Ammon's horn (tissue), 1 donor: ENCODE results near the gene CCDC89.
A peak's percentile ranks its signal among the peaks of the same experiment; 100 is the strongest.

Experiments used
- DNase-seq: peaks from one replicate; pipeline ENCODE4 v3.0.0-alpha.2; 2016; ENCODE audit warnings: low spot score

Gene CCDC89

DNA sequence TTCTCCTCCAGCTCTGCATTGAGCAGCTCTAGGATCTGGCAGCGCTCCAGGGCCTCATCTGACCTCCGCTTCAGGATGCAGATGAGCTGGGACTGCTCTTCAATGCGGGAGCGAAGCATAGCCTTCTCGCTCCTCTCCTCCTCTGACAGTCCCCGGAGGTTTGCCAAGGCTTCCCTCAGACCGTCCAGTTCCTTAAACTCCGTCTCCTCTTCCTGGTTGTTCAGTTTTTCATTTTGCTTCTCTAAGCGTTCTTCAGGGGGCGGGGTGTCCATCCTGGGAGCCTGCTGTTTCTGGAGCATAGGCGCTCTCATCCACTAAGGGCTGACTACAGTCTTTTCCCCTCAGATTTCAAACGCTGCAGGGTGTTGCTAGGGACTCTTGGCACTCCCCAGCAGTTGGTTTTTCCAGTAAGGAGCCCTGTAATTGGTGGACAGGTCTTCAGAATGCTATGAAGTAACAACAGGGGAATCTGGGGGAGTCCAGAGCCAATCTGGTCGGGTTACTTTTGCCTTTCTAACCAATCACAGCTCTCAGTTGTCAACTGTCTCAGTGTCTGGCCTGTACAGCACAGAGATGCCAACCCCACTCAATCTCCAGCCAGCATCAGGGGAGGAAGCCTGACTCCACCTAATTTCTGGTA lies at the start of gene CCDC89:
CCDC89 (minus strand) TSS at position 376 of the 640 bp plus-strand sequence; CDS start at position 311, 65 bp downstream.
- peak; percentile 91 for DNase-seq

DNA sequence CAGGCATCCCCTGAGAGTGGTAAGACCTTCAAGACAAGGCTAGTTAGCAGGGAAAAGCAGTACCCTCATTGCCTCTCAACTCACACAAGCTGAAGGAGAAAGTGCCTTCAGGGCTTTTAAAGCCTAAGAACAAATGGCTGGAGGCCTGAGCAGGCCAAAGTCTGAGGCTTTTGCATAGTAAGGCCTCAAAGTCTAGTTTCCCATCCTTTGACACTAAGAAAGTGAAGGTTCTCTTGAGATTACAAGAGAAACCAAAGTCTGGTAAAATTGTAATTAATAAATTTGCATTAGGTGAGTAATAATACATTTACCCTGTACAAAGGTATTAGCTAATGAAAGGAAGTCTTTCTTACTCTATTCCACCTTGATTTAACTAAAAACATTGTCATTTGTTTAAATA lies 47.0 kb upstream of the CCDC89 start:
- DNase-seq, result no peak

DNA sequence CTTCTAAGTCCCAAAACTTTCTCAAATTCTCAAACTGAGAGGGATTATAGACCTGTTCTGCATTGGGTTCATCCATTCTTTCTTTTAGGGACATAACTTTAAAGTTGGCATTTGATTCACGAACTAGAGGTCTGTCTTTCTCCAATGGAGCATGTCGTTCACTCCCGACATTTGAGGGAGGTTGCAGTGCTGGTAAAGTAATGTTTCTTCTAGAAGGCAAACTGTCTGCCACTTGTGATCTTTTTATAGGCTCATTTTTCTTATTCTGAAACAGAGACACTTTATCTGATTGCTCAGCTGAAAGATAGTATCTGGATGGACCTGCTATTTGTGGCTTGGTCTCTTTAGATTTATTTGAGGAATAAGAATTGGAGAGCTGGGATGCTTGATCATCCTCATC lies 40.4 kb upstream of the CCDC89 start:
- no peak for DNase-seq

DNA sequence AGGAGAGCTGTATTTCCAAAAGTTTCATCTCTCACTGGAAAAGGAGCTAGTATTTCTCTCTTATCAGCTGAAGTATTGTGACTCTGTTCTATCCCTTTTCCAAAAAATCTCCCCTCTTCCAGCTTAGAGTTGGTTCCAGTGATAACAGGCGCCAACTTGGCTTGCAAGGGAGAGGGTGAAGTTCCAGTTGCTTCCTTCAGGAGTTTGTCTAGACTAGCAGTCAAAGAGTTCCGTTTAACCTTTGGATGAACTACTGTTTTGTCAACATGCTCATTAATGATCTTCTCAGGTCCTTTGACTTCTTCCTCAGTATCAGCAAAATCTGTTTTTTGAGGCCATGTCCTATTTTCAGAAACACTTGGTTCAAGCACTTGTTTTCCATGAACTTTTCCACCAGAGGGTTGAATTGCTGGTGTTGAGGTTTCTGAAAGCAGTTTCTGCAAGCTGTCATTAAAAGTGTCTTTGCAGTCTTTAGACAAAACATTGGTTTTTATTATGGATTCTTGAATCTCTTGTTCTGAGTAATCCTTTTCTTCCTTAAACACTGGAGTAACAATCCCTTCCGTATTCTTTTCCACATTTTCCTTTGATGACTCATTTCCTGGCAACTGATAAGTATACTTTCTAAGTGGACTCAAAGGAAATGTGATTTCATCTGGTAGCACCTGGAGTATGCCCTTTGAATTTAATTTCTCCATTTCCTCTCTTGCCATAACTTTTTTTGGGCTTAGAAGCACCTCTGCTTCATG lies 39.7 kb upstream of the CCDC89 start:
- DNase-seq, result no peak

DNA sequence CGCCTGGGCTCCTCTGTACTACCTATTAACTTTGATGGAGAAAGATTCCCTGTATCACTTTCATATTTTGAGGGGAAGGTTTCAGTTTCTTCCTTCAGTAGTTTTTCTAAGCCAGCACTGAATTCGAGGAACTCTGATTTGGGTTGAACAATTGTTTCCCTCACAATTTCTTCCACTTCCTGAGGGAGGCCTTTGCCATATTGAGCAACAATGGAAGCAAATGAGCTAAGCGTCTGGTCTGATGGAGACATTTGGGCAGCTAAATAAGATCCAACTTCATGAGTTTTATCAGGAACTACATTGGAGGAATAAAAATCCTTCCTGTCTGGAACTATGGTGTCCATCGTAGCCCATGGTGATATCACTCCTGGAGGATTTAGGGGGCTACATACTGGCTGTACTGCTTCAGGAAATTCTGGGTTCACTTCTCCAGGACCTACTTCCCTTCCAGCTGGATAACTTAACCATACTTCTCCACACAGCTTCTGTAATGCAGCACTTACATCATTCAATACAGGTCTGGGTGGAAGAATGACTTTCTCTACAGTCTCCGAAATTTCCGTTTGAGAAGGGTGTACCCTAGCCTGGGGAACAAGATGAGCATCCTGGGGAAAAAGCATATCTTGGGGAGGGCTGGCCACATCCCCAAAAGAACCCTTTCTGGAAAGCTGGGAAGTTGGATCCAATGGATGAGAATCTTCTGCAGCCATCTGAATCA lies 38.9 kb upstream of the CCDC89 start:
- no peak for DNase-seq

DNA sequence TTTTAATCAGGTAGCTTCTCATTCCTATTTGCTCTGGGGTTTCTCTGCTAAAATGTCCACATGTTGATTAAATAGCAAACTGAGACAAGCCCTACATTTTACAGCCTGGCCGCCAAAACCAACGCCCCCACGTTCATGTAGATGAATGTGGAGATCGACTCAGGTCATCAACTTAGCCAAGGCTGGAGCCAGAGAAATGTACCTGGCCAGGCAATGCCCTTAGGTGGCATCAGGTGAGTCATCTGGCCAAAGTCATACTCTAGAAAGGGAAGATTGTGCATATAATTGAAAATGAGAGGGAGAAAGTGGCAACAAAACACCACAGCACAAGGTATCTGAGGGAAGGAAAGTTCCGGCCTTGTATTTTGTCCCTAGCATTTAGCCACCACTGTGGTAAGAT lies 37.1 kb upstream of the CCDC89 start:
- DNase-seq, result no peak

DNA sequence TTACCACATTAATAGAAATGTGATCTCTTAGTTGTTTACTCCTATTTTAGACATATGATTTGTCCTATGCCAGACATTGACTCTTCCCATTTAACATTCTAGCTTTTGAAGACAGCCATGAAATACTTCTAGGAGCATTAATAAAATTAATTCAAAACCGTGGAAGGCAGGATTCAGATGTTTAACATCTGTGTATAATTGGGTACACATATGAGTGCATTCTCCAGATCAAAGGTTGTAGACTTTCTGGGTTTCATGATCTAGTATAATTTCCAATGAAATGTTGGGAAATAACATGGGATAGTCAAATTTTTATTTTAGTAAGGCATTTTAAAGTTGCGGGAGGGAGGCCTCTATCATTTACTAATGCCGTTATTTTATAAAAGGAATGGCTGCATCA lies 35.2 kb upstream of the CCDC89 start:
- no peak for DNase-seq

DNA sequence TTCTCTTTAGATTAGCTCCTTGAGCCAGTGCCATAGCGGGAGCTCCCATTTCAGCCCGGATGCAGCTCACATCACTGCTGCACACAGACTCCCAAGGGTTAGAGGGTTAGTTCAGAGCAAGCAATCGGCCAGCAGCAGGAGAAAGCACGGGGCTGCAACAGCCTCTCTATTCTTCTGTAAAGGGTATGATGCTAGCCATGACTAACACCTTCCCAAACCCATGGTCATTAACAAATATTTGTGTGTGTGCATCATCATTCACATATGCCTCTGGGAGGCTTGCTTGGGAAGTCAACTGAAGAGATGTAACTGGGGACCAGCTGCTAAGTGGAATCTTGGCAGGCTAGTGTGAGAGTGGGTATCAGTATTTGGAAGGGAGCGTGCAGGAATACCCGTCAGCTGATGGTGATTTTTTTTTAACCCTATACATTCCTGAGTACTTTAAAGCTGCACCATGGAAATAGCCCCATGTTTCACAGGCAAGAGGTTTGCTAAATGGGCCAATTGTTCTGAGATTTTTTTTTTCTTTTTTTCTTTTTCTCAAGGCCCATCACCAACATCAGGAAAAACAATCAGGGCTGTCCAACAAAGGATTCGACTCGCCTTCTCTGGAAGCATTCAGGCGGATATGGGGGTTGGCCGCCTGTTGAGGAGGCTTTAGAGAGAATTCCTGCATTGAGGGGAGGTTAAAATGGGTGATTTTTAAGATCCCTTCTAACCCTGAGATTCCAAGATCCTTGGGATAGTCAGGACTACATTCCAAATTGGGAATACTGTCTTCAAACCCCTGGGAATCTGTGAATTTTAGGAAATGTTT lies 33.2 kb upstream of the CCDC89 start:
- DNase-seq, result peak; percentile 69

DNA sequence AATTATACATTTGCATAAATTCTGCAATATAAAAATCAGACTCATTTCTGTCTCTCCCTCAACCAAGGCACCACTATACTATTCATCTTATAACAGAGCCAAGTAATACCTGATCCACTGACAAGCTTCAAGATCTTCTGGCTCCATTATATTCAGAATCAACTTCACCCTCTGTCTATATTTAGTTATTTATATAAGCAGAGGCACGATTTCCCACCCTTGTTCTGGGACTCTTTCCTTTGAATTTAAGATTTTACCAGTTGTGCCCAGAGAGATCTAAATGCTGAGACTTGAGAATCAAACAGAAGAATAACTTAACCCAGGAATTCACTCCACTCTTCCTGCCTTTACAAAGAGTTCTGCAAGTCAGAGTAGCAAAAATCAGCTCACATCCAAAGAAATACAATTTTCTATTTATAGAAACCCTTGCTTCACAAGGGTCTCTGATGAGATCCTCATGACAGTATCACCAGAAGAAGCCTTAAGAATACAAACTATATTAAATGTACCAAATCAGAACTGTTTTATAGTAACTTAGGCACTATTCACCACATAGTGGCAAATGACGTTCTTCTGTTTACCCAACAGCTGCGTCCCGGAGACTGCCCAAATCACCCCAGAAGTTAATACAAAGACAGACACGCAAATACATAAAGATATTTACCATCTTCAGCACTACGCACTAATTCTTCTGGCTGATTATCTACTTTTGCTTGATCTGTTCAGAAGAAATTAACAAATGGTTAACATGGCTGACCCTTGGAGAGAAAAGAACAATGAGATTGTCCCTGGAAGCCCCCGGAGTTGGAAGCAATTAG lies 32.3 kb upstream of the CCDC89 start:
- DNase-seq, result no peak

DNA sequence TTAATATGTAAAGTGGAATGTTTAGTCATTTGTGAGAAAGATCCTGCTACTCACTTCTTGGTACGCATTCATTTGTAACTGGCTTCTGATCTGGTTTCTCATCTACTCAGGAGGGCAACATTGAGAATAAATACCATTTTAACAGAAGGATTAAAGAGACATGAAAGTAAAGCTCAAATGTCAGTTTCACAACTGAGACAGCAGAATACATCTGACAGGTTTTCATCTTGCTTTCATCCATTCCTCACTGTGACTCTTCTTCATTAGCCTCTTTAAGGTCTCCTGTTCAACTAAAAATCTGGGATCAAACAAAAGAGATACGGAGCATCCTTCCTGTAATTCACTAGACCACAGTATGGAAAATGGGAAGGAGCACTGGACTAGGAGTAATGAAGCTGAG lies 31.4 kb upstream of the CCDC89 start:
- no peak for DNase-seq

DNA sequence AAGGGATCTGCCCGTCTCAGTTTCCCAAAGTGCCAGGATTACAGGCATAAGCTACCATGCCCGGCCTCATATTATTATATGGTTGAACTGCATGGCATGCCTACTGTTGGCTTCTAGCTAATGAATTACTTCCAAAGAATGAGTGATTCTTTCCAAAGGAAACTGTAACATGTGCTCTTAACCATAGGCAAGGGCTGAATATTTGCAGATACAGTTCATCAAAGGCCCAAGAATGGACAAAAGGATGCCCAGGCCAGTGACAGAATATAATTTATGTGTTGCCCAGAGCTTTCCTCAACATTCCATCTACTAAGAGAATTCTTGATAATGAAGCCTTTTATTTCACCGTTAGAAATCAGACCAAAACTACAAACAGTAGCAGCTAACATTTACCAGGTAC lies 27.0 kb upstream of the CCDC89 start:
- DNase-seq, result no peak

DNA sequence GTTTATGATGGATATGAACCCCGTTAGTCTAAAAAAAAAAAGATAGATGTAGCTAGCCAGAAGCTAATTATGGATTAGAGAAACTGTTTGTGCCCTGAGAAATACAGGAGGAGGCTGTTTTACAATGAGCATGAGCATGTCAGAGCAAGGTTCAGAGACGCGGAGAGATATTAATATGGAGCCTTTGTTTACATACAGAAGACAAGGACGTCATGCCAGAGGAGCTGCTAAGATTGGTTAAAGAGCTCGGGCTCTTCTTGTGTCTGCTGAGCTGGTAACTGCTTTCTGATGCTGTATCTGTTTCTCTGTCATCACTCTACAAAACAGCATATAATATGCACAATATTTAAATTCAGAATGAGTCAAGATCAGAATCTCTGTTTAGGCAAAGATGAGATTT lies 24.9 kb upstream of the CCDC89 start:
- DNase-seq, result no peak

DNA sequence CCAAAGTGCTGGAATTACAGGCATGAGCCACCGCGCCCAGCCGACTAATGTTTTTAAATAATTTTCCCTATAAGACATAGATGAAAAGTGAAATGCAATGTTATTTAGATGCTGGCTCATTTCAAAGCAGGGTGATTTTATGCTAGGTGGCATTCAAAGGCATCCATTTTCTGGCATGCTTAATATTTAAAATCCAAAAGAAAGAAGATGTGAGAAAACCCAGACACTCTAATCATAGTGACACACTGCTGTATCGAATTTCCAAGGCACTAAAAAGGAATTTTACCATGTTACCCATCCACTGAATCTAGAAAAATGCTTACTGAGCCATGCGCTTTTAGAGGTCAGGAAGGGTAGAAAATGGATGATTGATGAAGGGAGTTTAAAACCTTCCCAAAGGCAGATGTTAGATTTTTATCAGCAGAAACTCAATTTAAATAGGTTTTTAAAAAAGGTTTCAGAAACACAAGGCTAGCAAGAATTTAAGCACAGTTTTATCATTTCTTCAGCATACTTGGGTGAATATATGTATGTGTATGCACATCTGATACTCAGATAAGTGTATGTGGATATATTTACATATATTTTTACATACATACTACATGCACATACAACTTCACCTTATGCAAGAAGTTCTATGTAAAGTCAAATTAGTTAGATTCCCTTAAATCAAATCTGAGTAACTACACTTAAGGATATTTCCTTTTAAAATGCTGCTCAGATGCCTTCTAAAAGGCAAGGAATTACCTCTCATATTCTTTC lies 24.1 kb upstream of the CCDC89 start:
- DNase-seq, result no peak

DNA sequence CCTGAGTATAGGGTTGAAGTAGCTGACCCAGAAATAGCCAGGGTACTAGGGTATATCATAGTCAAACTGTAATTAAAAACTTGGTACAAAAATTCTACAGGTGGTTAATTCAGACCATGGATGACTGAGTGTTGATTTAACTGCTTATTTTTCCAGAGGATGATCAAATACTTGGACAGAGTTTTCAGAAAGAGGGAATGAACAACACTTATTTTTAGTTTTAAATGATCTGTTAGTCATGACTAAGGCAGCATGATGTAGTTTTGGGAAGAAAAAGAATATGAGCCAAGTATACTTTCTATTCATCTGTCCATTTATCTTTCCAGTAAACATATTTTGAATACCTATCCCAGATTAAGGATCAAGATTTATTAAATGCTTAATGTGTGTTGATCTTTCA lies 19.8 kb upstream of the CCDC89 start:
- no peak for DNase-seq

DNA sequence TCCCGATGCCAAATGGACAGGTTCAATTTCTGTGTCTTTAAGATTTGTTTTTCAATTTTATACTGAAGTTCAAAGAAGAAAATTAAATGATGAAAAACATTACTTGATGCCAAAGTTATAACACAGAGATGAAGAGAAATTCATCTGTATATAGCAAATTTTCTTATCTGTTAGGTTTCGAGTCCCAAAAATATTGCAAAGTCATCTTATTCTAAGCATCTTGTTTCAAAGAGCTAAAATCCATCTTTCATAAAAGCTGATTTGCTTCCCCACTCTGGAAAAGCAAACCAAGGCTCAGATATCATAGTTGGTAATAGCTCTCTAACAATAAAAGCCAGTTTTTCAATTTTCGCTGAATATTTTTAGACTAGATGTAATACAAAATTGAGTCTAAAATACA lies 19.0 kb upstream of the CCDC89 start:
- no peak for DNase-seq

DNA sequence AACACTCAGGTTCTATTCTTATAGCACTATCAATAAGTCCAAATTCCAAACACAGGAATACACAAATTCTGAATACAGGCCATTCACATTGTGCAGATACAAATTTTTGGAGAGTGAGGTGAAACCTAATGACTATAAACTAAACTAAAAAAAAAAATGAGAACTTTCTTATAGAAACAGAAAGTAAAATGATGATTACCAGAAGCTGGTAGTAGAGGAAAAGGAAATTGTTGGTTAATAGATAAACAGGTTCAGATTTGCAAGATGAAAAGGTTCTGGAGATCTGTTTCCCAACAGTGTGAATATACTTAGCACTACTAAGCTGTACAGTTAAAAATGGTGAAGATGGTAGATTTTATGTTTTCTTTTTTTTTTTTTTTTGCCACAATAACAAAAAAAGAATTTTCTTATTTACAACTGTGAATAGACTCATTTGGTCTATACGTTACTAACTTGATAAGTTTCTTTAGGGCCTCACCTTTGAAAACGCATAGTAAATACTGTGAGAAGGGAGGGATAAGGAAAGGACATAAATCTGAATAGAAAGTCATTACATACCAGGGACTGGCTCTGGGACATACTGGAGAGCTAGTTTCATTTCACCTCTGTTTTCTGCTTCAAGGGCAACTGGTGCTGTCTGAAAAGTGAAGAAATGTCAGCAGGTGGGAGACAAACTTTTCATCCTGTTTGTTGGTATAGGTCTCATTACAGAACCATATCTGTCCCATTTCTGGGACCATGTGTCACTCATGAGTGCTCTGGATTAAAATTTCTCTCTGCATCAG lies 14.2 kb upstream of the CCDC89 start:
- no peak for DNase-seq

DNA sequence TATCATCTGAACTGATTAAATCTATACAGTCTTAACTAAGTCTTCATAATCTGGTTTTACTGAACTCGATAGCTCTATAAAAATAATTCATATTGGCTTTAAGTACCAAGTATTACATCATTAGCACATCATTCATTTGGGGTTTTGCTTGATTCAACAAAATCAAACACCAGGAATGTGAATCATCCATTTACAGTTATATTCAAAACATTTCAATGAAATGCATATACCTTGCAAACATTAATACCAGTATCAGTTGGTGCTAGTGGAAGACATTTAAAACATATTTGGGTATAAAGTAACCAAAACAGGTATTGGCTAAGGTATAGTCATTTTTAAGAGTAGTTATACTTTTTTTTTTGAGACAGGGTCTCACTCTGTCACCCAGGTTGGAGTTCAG lies 12.2 kb upstream of the CCDC89 start:
- DNase-seq, result no peak

DNA sequence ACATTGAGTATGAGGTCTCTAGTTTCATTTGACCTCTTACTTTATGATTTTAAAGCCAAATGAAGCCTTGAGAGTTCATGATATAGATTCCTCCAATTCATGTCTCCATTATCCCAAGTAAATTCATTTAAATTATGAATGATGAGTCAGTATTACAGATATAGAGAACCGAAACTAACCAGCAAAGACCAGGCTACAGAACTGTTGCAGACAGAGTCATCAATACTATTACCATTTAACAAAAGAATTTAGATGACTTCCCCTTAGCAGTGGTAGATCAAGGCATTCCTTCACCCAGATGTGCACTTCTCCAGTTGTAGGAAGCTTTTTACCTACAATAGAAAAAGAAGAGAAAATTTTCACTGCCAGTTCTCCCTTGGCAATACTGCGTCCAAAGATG lies 11.8 kb upstream of the CCDC89 start:
- DNase-seq, result no peak

DNA sequence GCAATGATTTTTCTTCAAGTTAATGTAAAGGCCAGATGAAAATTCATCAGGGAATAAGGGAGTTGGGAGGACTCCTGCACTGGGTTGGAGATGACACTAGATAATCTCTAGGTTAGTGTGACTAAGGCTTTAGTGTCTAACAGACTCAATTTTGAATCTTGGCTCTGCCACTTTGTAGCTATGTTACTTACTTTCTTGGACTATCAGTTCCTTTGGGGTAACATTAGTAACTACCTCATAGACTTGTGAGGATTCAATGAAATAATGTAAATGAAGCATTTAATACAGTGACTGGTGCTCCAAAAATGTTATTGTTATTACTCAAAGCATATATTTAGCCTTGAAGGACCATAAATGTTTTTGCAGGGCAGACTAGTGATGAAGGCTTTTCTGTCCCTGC lies 9.6 kb upstream of the CCDC89 start:
- DNase-seq, result no peak

DNA sequence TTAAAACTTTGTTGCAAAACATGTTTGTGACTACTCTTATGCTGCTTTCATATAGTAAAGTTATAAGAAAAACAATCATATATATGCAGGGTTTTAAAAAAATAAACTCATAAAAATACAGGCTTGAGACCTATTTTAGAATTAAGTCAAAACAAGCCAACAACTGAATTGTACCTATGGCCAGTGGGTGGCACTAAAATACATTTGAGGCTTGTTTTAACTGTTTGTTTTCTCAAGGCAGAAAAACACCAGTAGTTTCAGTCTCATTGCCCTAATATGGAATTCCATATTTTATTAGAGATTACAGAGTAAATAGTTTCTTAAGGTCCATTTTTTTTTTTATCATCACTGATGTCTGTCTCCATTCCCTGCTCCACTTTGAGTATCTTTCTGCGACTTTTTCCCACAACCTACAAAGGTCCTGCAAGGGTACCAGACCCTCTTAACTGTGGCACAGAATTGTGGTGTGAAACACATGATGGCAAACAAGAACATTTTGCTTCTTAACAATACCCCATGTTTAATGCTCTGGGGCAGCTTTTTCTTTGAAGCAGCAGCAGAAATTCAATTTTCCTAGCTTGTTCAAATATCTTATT lies 8.5 kb upstream of the CCDC89 start:
- DNase-seq, result peak; percentile 55
